GM21447 (cell line): ENCODE measurements around the gene ZDHHC11.
A peak's percentile ranks its signal among the peaks of the same experiment; 100 is the strongest.
"Not testable (repeated sequence)": the region's sequence is repeated elsewhere in the genome, so short reads cannot be mapped to it uniquely, and the experiment has no call there.

Experiments
- ATAC-seq: cut with Tn5 transposase; IDR thresholded peaks from one replicate; pipeline ENCODE4 v1.9.1; 2021; ENCODE audit not compliant: unreplicated experiment

The ZDHHC11 gene

GRCh38 chr5:816176-816575 lies 34.6 kb downstream of the ZDHHC11 start:
- ATAC-seq, result no peak

- ATAC-seq, result no peak
Observed at GRCh38 chr5:815449-815848, 35.3 kb downstream of the ZDHHC11 start.

GRCh38 chr5:813575-813974 lies 37.2 kb downstream of the ZDHHC11 start:
- not testable (repeated sequence) for ATAC-seq

- not testable (repeated sequence) for ATAC-seq
Observed at GRCh38 chr5:811384-811783, 39.4 kb downstream of the ZDHHC11 start.

GRCh38 chr5:807719-808514 lies 42.9 kb downstream of the ZDHHC11 start:
- not testable (repeated sequence) for ATAC-seq

GRCh38 chr5:801472-801871 lies 49.3 kb downstream of the ZDHHC11 start:
- no peak for ATAC-seq

- not testable (repeated sequence) for ATAC-seq
Observed at GRCh38 chr5:801055-801454, 49.7 kb downstream of the ZDHHC11 start.

GRCh38 chr5:798505-799138 lies 52.2 kb downstream of the ZDHHC11 start:
- ATAC-seq, result not testable (repeated sequence)

- ATAC-seq, result not testable (repeated sequence)
Observed at GRCh38 chr5:797986-798385, 52.8 kb downstream of the ZDHHC11 start.

- not testable (repeated sequence) for ATAC-seq
Observed at GRCh38 chr5:795873-796272, 54.9 kb downstream of the ZDHHC11 start.

GRCh38 chr5:794948-795347 lies 55.8 kb downstream of the ZDHHC11 start:
- ATAC-seq, result not testable (repeated sequence)

GRCh38 chr5:788703-789102 lies 62.1 kb downstream of the ZDHHC11 start:
- not testable (repeated sequence) for ATAC-seq

- ATAC-seq, result not testable (repeated sequence)
Observed at GRCh38 chr5:787857-788233, 62.9 kb downstream of the ZDHHC11 start.

- not testable (repeated sequence) for ATAC-seq
Observed at GRCh38 chr5:787224-787856, 63.4 kb downstream of the ZDHHC11 start.

GRCh38 chr5:785181-785705 lies 65.5 kb downstream of the ZDHHC11 start:
- ATAC-seq, result peak; percentile 10

GRCh38 chr5:784428-785177 lies 66.2 kb downstream of the ZDHHC11 start, which contains the start of gene ZDHHC11B:
ZDHHC11B (minus strand) TSS chr5:784729; CDS start chr5:766919, 17,810 bp downstream.
- ATAC-seq, result peak; percentile 40

- ATAC-seq, result peak; percentile 8
Observed at GRCh38 chr5:783881-784427, 66.8 kb downstream of the ZDHHC11 start.

GRCh38 chr5:783049-783802 lies 67.6 kb downstream of the ZDHHC11 start:
- not testable (repeated sequence) for ATAC-seq

- not testable (repeated sequence) for ATAC-seq
Observed at GRCh38 chr5:782356-782755, 68.4 kb downstream of the ZDHHC11 start.

GRCh38 chr5:780571-780970 lies 70.2 kb downstream of the ZDHHC11 start:
- not testable (repeated sequence) for ATAC-seq
